Ramos (cell line): ENCODE measurements around the gene NAA38.
"Not testable (repeated sequence)": the region's sequence is repeated elsewhere in the genome, so short reads cannot be mapped to it uniquely, and the experiment has no call there.

Experiments
- in situ Hi-C: fragments of 300-500 bp; cut with MboI; formaldehyde crosslinking; loops from one replicate; pipeline ENCODE4 v1.14.3; 2022; ENCODE audit warnings: low sequenced_read_pairs; ENCODE audit not compliant: unreplicated experiment

The NAA38 gene

GRCh38 chr17:7833795-7834541 lies 23.4 kb downstream of the NAA38 start, which contains the start of gene KDM6B:
Gene KDM6B, plus strand, starts transcription at chr17:7834217. Its CDS starts 11,338 bp downstream, at chr17:7845555.
- in situ Hi-C loops, result loop anchor here (25.0 kb wide), 1 partner anchor 597 kb away; the partner anchor contains the start of genes DVL2, GABARAP and PHF23

GRCh38 chr17:7833011-7833794 lies 24.2 kb downstream of the NAA38 start:
- in situ Hi-C loops, result loop anchor here (25.0 kb wide), 1 partner anchor 596 kb away; the partner anchor contains the start of genes DVL2, GABARAP and PHF23

GRCh38 chr17:7832431-7832830 lies 24.9 kb downstream of the NAA38 start:
- in situ Hi-C loops, result loop anchor here (25.0 kb wide), 1 partner anchor 595 kb away; the partner anchor contains the start of genes DVL2, GABARAP and PHF23

GRCh38 chr17:7831233-7831632 lies 26.1 kb downstream of the NAA38 start:
- in situ Hi-C loops, result loop anchor here (25.0 kb wide), 1 partner anchor 594 kb away; the partner anchor contains the start of genes DVL2, GABARAP and PHF23

- in situ Hi-C loops, result loop anchor here (25.0 kb wide), 1 partner anchor 593 kb away; the partner anchor contains the start of genes DVL2, GABARAP and PHF23
Measured at GRCh38 chr17:7830616-7831015, 26.7 kb downstream of the NAA38 start.

- in situ Hi-C loops, result loop anchor here (25.0 kb wide), 1 partner anchor 588 kb away; the partner anchor contains the start of genes DVL2, GABARAP and PHF23
Measured at GRCh38 chr17:7825206-7825990, 32.0 kb downstream of the NAA38 start.

- in situ Hi-C loops, result loop anchor here (5.0 kb wide), 1 partner anchor 163 kb away; no protein-coding TSS in a partner anchor
Measured at GRCh38 chr17:7824021-7824924, 33.1 kb downstream of the NAA38 start.

- in situ Hi-C loops, result loop anchor here (5.0 kb wide), 1 partner anchor 164 kb away; no protein-coding TSS in a partner anchor
Measured at GRCh38 chr17:7823581-7824001, 33.8 kb downstream of the NAA38 start.

GRCh38 chr17:7822126-7822525 lies 35.2 kb downstream of the NAA38 start:
- in situ Hi-C loops, result loop anchor here (5.0 kb wide), 1 partner anchor 165 kb away; no protein-coding TSS in a partner anchor

GRCh38 chr17:7820231-7820630 lies 37.1 kb downstream of the NAA38 start:
- in situ Hi-C loops, result loop anchor here (5.0 kb wide), 1 partner anchor 167 kb away; no protein-coding TSS in a partner anchor

- in situ Hi-C loops, result no loop called here
Measured at GRCh38 chr17:7818746-7819645, 38.4 kb downstream of the NAA38 start.

GRCh38 chr17:7818026-7818425 lies 39.3 kb downstream of the NAA38 start:
- in situ Hi-C loops, result no loop called here

GRCh38 chr17:7817643-7817964 lies 39.8 kb downstream of the NAA38 start:
- in situ Hi-C loops, result no loop called here

GRCh38 chr17:7816926-7817642 lies 40.3 kb downstream of the NAA38 start:
- in situ Hi-C loops, result no loop called here

GRCh38 chr17:7814969-7815368 lies 42.4 kb downstream of the NAA38 start:
- in situ Hi-C loops, result no loop called here

GRCh38 chr17:7811251-7811650 lies 46.1 kb downstream of the NAA38 start:
- in situ Hi-C loops, result no loop called here

- in situ Hi-C loops, result not testable (repeated sequence)
Measured at GRCh38 chr17:7809791-7810343, 47.5 kb downstream of the NAA38 start.
